ENCODE measurements around the gene IL1B.

IL1B gene

GRCh38 chr2:112848833-112849232, 12.3 kb upstream of the IL1B start:
- Histone ChIP-seq H3K36me3 (ENCODE audit: control insufficient read depth, insufficient read depth, low read length) (no peaks in the 10 kb centered on the region), H3K4me1 (ENCODE audit: control insufficient read depth, insufficient read depth, low read length) (peaks cover 43% of the 10 kb centered on the region), H3K27me3 (ENCODE audit: control insufficient read depth, insufficient read depth, low read length) (no peaks in the 10 kb centered on the region), H3K4me3 (ENCODE audit: low read depth, low read length) (no peak overlapping the region), H3K9ac (ENCODE audit: low read length) (no peak overlapping the region), H3K27ac (ENCODE audit: low read depth, low read length) (no peak overlapping the region), H3K9me3 (ENCODE audit: control insufficient read depth, insufficient read depth, low read depth, low read length) (peaks cover 19% of the 10 kb centered on the region)

GRCh38 chr2:112846031-112846430, 9.5 kb upstream of the IL1B start:
- H3K36me3 ChIP-seq (ENCODE audit: control insufficient read depth, insufficient read depth, low read length) = no peaks in the 10 kb centered on the region
- peaks cover 32% of the 10 kb centered on the region for H3K4me1 ChIP-seq (ENCODE audit: control insufficient read depth, insufficient read depth, low read length)
- H3K4me3 ChIP-seq (ENCODE audit: low read depth, low read length) = no peak overlapping the region
- no peaks in the 10 kb centered on the region for H3K27me3 ChIP-seq (ENCODE audit: control insufficient read depth, insufficient read depth, low read length)
- H3K9me3 ChIP-seq (ENCODE audit: control insufficient read depth, insufficient read depth, low read depth, low read length) = peaks cover 15% of the 10 kb centered on the region
- no peak overlapping the region for H3K27ac ChIP-seq (ENCODE audit: low read depth, low read length)
- no peak overlapping the region for H3K9ac ChIP-seq (ENCODE audit: low read length)

- Histone ChIP-seq H3K9ac (ENCODE audit: low read length) (no peak overlapping the region), H3K36me3 (ENCODE audit: control insufficient read depth, insufficient read depth, low read length) (no peaks in the 10 kb centered on the region), H3K27me3 (ENCODE audit: control insufficient read depth, insufficient read depth, low read length) (no peaks in the 10 kb centered on the region), H3K9me3 (ENCODE audit: control insufficient read depth, insufficient read depth, low read depth, low read length) (peaks cover 10% of the 10 kb centered on the region), H3K27ac (ENCODE audit: low read depth, low read length) (no peak overlapping the region), H3K4me3 (ENCODE audit: low read depth, low read length) (no peak overlapping the region), H3K4me1 (ENCODE audit: control insufficient read depth, insufficient read depth, low read length) (peaks cover 10% of the 10 kb centered on the region; the same call in 1 of the 2 replicates)
These were observed 7.3 kb upstream of the IL1B start for GRCh38 chr2:112843836-112844235.

GRCh38 chr2:112843288-112843687, 6.7 kb upstream of the IL1B start:
- peaks cover 4% of the 10 kb centered on the region; the same call in 1 of the 2 replicates for H3K4me1 ChIP-seq (ENCODE audit: control insufficient read depth, insufficient read depth, low read length)

GRCh38 chr2:112841295-112842044, 4.9 kb upstream of the IL1B start:
- H3K4me3 ChIP-seq (ENCODE audit: low read depth, low read length) = no peak overlapping the region
- no peaks in the 10 kb centered on the region for H3K36me3 ChIP-seq (ENCODE audit: control insufficient read depth, insufficient read depth, low read length)
- H3K4me1 ChIP-seq (ENCODE audit: control insufficient read depth, insufficient read depth, low read length) = peaks cover 5% of the 10 kb centered on the region
- peaks cover 10% of the 10 kb centered on the region for H3K9me3 ChIP-seq (ENCODE audit: control insufficient read depth, insufficient read depth, low read depth, low read length)
- H3K9ac ChIP-seq (ENCODE audit: low read length) = no peak overlapping the region
- no peaks in the 10 kb centered on the region for H3K27me3 ChIP-seq (ENCODE audit: control insufficient read depth, insufficient read depth, low read length)
- H3K27ac ChIP-seq (ENCODE audit: low read depth, low read length) = no peak overlapping the region

More at GRCh38 chr2:112843288-112843687, 6.7 kb upstream of the IL1B start:
- no peak overlapping the region for H3K4me3 ChIP-seq (ENCODE audit: low read depth, low read length)
- no peak overlapping the region for H3K27ac ChIP-seq (ENCODE audit: low read depth, low read length)
- no peaks in the 10 kb centered on the region for H3K36me3 ChIP-seq (ENCODE audit: control insufficient read depth, insufficient read depth, low read length)
- no peaks in the 10 kb centered on the region for H3K27me3 ChIP-seq (ENCODE audit: control insufficient read depth, insufficient read depth, low read length)
- H3K9ac ChIP-seq (ENCODE audit: low read length) = no peak overlapping the region
- peaks cover 10% of the 10 kb centered on the region for H3K9me3 ChIP-seq (ENCODE audit: control insufficient read depth, insufficient read depth, low read depth, low read length)

- Histone ChIP-seq H3K9me3 (ENCODE audit: control insufficient read depth, insufficient read depth, low read depth, low read length) (no peaks in the 10 kb centered on the region), H3K4me1 (ENCODE audit: control insufficient read depth, insufficient read depth, low read length) (peaks cover 12% of the 10 kb centered on the region), H3K4me3 (ENCODE audit: low read depth, low read length) (no peak overlapping the region), H3K27me3 (ENCODE audit: control insufficient read depth, insufficient read depth, low read length) (no peaks in the 10 kb centered on the region), H3K27ac (ENCODE audit: low read depth, low read length) (no peak overlapping the region), H3K9ac (ENCODE audit: low read length) (no peak overlapping the region), H3K36me3 (ENCODE audit: control insufficient read depth, insufficient read depth, low read length) (no peaks in the 10 kb centered on the region)
These were observed 3.5 kb upstream of the IL1B start for GRCh38 chr2:112840068-112840445.

GRCh38 chr2:112839407-112840067, 3.0 kb upstream of the IL1B start:
- H3K36me3 ChIP-seq (ENCODE audit: control insufficient read depth, insufficient read depth, low read length) = no peaks in the 10 kb centered on the region
- no peaks in the 10 kb centered on the region for H3K9me3 ChIP-seq (ENCODE audit: control insufficient read depth, insufficient read depth, low read depth, low read length)
- H3K27me3 ChIP-seq (ENCODE audit: control insufficient read depth, insufficient read depth, low read length) = no peaks in the 10 kb centered on the region
- H3K9ac ChIP-seq (ENCODE audit: low read length) = no peak overlapping the region
- no peak overlapping the region for H3K27ac ChIP-seq (ENCODE audit: low read depth, low read length)
- H3K4me3 ChIP-seq (ENCODE audit: low read depth, low read length) = no peak overlapping the region
- H3K4me1 ChIP-seq (ENCODE audit: control insufficient read depth, insufficient read depth, low read length) = peaks cover 12% of the 10 kb centered on the region

GRCh38 chr2:112836163-112836560, 417 bp downstream of the IL1B start:
- H3K9me3 ChIP-seq (ENCODE audit: control insufficient read depth, insufficient read depth, low read depth, low read length) = no peaks in the 10 kb centered on the region
- no peak overlapping the region for H3K27ac ChIP-seq (ENCODE audit: low read depth, low read length)
- H3K4me1 ChIP-seq (ENCODE audit: control insufficient read depth, insufficient read depth, low read length) = peaks cover 12% of the 10 kb centered on the region
- H3K36me3 ChIP-seq (ENCODE audit: control insufficient read depth, insufficient read depth, low read length) = no peaks in the 10 kb centered on the region
- H3K9ac ChIP-seq (ENCODE audit: low read length) = no peak overlapping the region
- H3K4me3 ChIP-seq (ENCODE audit: low read depth, low read length) = no peak overlapping the region
- no peaks in the 10 kb centered on the region for H3K27me3 ChIP-seq (ENCODE audit: control insufficient read depth, insufficient read depth, low read length)

GRCh38 chr2:112835536-112836162, 930 bp downstream of the IL1B start:
- H3K4me1 ChIP-seq (ENCODE audit: control insufficient read depth, insufficient read depth, low read length) = peaks cover 12% of the 10 kb centered on the region
- no peaks in the 10 kb centered on the region for H3K9me3 ChIP-seq (ENCODE audit: control insufficient read depth, insufficient read depth, low read depth, low read length)
- H3K4me3 ChIP-seq (ENCODE audit: low read depth, low read length) = no peak overlapping the region
- no peak overlapping the region for H3K27ac ChIP-seq (ENCODE audit: low read depth, low read length)
- no peaks in the 10 kb centered on the region for H3K27me3 ChIP-seq (ENCODE audit: control insufficient read depth, insufficient read depth, low read length)
- no peak overlapping the region for H3K9ac ChIP-seq (ENCODE audit: low read length)
- H3K36me3 ChIP-seq (ENCODE audit: control insufficient read depth, insufficient read depth, low read length) = no peaks in the 10 kb centered on the region

GRCh38 chr2:112835061-112835501, 1.5 kb downstream of the IL1B start:
- H3K36me3 ChIP-seq (ENCODE audit: control insufficient read depth, insufficient read depth, low read length) = no peaks in the 10 kb centered on the region
- H3K27me3 ChIP-seq (ENCODE audit: control insufficient read depth, insufficient read depth, low read length) = no peaks in the 10 kb centered on the region
- H3K27ac ChIP-seq (ENCODE audit: low read depth, low read length) = no peak overlapping the region
- H3K9ac ChIP-seq (ENCODE audit: low read length) = no peak overlapping the region
- no peak overlapping the region for H3K4me3 ChIP-seq (ENCODE audit: low read depth, low read length)
- no peaks in the 10 kb centered on the region for H3K9me3 ChIP-seq (ENCODE audit: control insufficient read depth, insufficient read depth, low read depth, low read length)
- peaks cover 12% of the 10 kb centered on the region for H3K4me1 ChIP-seq (ENCODE audit: control insufficient read depth, insufficient read depth, low read length)

- H3K9ac ChIP-seq (ENCODE audit: low read length) = no peak overlapping the region
- no peak overlapping the region for H3K4me3 ChIP-seq (ENCODE audit: low read depth, low read length)
- no peaks in the 10 kb centered on the region for H3K9me3 ChIP-seq (ENCODE audit: control insufficient read depth, insufficient read depth, low read depth, low read length)
- H3K36me3 ChIP-seq (ENCODE audit: control insufficient read depth, insufficient read depth, low read length) = no peaks in the 10 kb centered on the region
- H3K27me3 ChIP-seq (ENCODE audit: control insufficient read depth, insufficient read depth, low read length) = no peaks in the 10 kb centered on the region
- H3K4me1 ChIP-seq (ENCODE audit: control insufficient read depth, insufficient read depth, low read length) = peaks cover 12% of the 10 kb centered on the region
- no peak overlapping the region for H3K27ac ChIP-seq (ENCODE audit: low read depth, low read length)
These were observed 2.1 kb downstream of the IL1B start for GRCh38 chr2:112834396-112835037.

Data from HUES6 (cell line).